ENCODE data around the gene POLQ.

DNA sequence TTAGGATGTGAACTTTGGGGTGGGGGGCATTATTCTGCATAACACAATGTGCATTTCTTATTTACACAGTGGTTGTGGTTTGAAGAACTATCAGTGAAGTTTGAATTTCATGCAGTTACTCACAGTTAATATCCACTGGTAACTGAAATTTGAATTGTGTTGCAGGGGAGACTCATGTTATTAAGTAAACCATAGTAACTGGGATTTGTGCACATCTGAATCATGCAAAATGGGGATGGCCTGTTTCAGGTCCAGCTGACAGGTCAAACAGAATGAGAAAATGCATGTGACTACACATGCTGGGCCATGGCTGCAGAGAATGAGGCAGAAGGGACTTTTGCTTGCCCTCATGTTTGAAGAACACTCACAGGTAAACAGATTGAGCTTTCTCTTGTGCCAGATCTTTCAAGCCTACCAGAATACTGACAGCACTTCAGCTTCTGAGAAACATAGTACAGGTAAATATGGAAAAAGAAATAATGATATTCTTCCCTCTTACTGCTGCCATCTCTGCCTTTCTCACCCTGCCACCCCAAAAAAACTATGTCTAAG lies 115.0 kb downstream of the POLQ start:
- no peak for TF ChIP-seq EZH2 (IDR thresholded peaks at IDR 0.05; ENCODE audit: borderline replicate concordance, low read depth, low read length, severe bottlenecking)
- TF ChIP-seq CTCF (IDR thresholded peaks at IDR 0.05; ENCODE audit: borderline replicate concordance, extremely low read depth, low read length, poor library complexity, severe bottlenecking) = no peak

All from DND-41 (cell line).